Gastroesophageal sphincter (tissue), 3 donors: ENCODE data around the gene CSNK1G2.

Experiments
- CTCF ChIP-seq, 4 experiments: fragments of 200-600 bp in 2 of 4; fragments of 450-650 bp in 2 of 4; sonication (generic) in 1 of 4; IDR thresholded peaks; one replicate each; pipeline ENCODE4 v1.5.1; 2017 to 2019; ENCODE audit warnings: antibody characterized with exemption in 4 of 4, mild to moderate bottlenecking in 2 of 4, moderate library complexity in 2 of 4
- POLR2A ChIP-seq, 2 donors: fragments of 450-650 bp; IDR thresholded peaks; one replicate each; pipeline ENCODE4 v1.6.1; 2017; ENCODE audit warnings: antibody characterized with exemption in 2 of 2, mild to moderate bottlenecking in 2 of 2, moderate library complexity in 1 of 2
- POLR2AphosphoS5 ChIP-seq: sonication (generic); formaldehyde crosslinking; IDR thresholded peaks from one replicate; pipeline ENCODE4 v1.6.1; 2017; ENCODE audit warnings: antibody characterized with exemption

GRCh38 chr19:1990230-1991017 lies 49.5 kb downstream of the CSNK1G2 start:
- TF ChIP-seq CTCF (IDR thresholded peaks at IDR 0.05) (no peak), POLR2A (IDR thresholded peaks at IDR 0.05) (no peak), POLR2AphosphoS5 (no peak)
